ENCODE data around the gene ACBD6.

ACBD6 gene

DNA sequence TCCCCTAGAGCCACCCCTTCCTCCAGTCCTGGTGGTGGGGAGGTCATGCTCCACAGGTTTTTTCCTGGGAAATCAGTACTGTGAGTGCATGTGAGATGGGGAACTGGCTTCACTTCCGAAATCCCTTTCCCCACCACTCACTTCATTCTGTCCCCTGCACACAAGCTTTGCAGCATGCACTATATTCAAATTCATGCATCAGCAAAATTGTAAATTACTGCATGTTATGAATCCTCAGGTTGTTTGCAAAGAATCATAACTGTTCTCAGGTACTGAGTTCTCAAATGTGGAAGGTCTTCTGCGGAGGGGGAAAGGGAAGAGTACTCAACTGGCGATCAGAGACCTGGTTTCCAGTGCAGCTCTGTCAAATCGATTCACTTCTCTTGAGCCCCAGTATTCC, 230.0 kb downstream of the ACBD6 start:
- H3K9me2 ChIP-seq (ENCODE audit: low read depth, low read length) = no peaks in the 10 kb centered on the region
- H3K9ac ChIP-seq (ENCODE audit: low read length) = no peak overlapping the region
- no peaks in the 10 kb centered on the region for H3F3A ChIP-seq (ENCODE audit: insufficient read depth, low read length)
- H4K20me1 ChIP-seq (ENCODE audit: insufficient read depth, low read length) = no peaks in the 10 kb centered on the region
- H3K27me3 ChIP-seq (ENCODE audit: insufficient read depth, low read length) = no peaks in the 10 kb centered on the region
- peaks cover 3% of the 10 kb centered on the region for H3K36me3 ChIP-seq (ENCODE audit: insufficient read depth, low read length)
- no peaks in the 10 kb centered on the region for H3K4me1 ChIP-seq (ENCODE audit: insufficient read depth, low read length, severe bottlenecking)
- no peak for TF ChIP-seq EZH2 (IDR thresholded peaks at IDR 0.05; ENCODE audit: borderline replicate concordance, low read length)
- H3K9me3 ChIP-seq (ENCODE audit: low read length) = no peaks in the 10 kb centered on the region
- H3K79me2 ChIP-seq (ENCODE audit: insufficient read depth, low read length) = no peaks in the 10 kb centered on the region
- no peak overlapping the region for H3K4me3 ChIP-seq (ENCODE audit: low read depth, low read length, poor library complexity, severe bottlenecking)
- no peak overlapping the region for H3K27ac ChIP-seq (ENCODE audit: low read depth, low read length, poor library complexity, severe bottlenecking)
- no peak overlapping the region for H2AFZ ChIP-seq (ENCODE audit: low read length)
- H3K4me2 ChIP-seq (ENCODE audit: low read length) = no peak overlapping the region

DNA sequence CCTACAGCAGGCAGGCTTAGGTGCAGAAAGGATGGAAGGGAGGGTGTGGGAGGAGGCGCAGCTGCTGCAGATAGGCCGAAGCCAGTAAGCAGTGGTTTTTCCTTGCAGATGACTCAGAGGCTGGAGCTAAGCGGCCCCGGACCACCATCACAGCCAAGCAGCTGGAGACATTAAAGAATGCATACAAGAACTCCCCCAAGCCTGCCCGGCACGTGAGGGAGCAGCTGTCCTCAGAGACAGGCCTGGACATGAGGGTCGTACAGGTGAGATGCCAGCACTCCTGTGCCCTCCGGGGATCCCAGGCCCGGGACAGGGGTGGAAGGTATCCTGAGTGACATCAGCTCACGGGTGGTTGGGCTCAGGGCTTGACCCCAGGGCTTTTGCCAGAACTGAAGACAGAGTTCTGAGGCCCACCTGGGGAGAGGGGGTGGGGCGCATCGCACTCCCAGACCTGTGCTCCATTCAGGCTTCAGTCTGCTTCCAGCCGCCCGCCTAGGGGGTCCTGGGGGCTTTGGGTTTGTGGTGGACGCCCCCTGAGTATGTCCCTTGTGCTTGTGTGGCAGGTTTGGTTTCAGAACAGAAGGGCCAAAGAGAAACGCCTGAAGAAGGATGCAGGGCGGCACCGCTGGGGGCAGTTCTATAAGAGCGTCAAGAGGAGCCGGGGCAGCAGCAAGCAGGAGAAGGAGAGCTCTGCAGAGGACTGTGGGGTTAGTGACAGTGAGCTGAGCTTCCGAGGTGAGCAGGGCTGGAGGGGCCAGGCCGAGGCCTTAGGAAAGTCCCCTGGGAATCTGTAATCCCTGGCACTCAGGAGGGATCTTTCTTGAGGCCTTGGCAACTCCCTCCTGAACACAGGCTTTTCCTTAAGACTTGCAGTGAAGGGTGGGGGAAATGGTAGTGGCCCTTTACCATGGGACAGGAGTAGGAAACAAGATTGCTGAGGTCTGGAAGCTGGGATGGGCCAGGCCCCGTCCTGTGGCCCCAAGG, 230.8 kb downstream of the ACBD6 start:
- peaks cover 3% of the 10 kb centered on the region for H3K36me3 ChIP-seq (ENCODE audit: insufficient read depth, low read length)
- H3K4me1 ChIP-seq (ENCODE audit: insufficient read depth, low read length, severe bottlenecking) = no peaks in the 10 kb centered on the region
- no peaks in the 10 kb centered on the region for H3K79me2 ChIP-seq (ENCODE audit: insufficient read depth, low read length)
- H4K20me1 ChIP-seq (ENCODE audit: insufficient read depth, low read length) = no peaks in the 10 kb centered on the region
- H3K27me3 ChIP-seq (ENCODE audit: insufficient read depth, low read length) = no peaks in the 10 kb centered on the region
- no peaks in the 10 kb centered on the region for H3K9me3 ChIP-seq (ENCODE audit: low read length)
- no peak overlapping the region for H3K9ac ChIP-seq (ENCODE audit: low read length)
- no peaks in the 10 kb centered on the region for H3K9me2 ChIP-seq (ENCODE audit: low read depth, low read length)
- no peak overlapping the region for H2AFZ ChIP-seq (ENCODE audit: low read length)
- TF ChIP-seq, protein P1, sequence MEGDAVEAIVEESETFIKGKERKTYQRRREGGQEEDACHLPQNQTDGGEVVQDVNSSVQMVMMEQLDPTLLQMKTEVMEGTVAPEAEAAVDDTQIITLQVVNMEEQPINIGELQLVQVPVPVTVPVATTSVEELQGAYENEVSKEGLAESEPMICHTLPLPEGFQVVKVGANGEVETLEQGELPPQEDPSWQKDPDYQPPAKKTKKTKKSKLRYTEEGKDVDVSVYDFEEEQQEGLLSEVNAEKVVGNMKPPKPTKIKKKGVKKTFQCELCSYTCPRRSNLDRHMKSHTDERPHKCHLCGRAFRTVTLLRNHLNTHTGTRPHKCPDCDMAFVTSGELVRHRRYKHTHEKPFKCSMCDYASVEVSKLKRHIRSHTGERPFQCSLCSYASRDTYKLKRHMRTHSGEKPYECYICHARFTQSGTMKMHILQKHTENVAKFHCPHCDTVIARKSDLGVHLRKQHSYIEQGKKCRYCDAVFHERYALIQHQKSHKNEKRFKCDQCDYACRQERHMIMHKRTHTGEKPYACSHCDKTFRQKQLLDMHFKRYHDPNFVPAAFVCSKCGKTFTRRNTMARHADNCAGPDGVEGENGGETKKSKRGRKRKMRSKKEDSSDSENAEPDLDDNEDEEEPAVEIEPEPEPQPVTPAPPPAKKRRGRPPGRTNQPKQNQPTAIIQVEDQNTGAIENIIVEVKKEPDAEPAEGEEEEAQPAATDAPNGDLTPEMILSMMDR (IDR thresholded peaks at IDR 0.05; ENCODE audit: low read length) = no peak
- no peak for TF ChIP-seq EZH2 (IDR thresholded peaks at IDR 0.05; ENCODE audit: borderline replicate concordance, low read length)
- H3K27ac ChIP-seq (ENCODE audit: low read depth, low read length, poor library complexity, severe bottlenecking) = no peak overlapping the region
- H3F3A ChIP-seq (ENCODE audit: insufficient read depth, low read length) = no peaks in the 10 kb centered on the region
- no peak overlapping the region for H3K4me3 ChIP-seq (ENCODE audit: low read depth, low read length, poor library complexity, severe bottlenecking)
- no peak overlapping the region for H3K4me2 ChIP-seq (ENCODE audit: low read length)

DNA sequence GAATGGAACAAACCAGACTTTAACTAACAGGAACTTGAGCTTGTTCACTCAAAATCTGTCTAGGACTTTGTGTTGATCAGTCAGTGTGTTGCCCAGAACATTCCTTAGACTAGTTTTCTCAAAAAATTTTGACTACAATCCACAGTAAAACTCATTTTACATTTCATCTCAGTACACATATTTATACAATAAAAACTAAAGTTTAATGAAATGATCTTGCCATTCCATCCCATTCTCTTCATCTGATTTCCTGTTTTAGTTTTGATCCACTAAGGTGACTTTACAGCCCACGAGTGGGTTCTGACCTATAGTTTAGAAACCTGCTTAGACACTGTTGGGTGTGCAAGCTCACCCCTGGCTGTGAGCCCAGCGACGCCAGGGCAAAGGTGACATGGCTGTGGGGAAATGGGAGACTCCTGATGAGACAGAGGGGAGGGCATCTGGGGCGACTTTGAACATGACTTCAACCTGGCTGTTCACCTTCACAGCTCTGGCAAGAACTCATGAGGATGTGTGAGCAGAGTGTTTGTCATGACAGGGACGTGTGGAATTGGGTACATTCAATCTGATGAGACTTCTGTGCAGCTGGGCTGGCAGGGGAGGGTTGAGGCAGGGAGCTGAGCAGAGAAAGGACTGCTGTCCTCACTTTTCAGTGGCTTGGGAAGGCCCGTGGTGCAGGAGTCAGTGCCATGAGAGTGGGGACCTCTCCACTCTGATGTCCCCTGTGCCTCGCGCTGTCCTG, 231.7 kb downstream of the ACBD6 start:
- H3F3A ChIP-seq (ENCODE audit: insufficient read depth, low read length) = no peaks in the 10 kb centered on the region
- H3K9me3 ChIP-seq (ENCODE audit: low read length) = no peaks in the 10 kb centered on the region
- H2AFZ ChIP-seq (ENCODE audit: low read length) = no peak overlapping the region
- TF ChIP-seq, protein P1 (IDR thresholded peaks at IDR 0.05; ENCODE audit: low read length) = no peak
- no peak for TF ChIP-seq EZH2 (IDR thresholded peaks at IDR 0.05; ENCODE audit: borderline replicate concordance, low read length)
- H3K27ac ChIP-seq (ENCODE audit: low read depth, low read length, poor library complexity, severe bottlenecking) = no peak overlapping the region
- H4K20me1 ChIP-seq (ENCODE audit: insufficient read depth, low read length) = no peaks in the 10 kb centered on the region
- peaks cover 3% of the 10 kb centered on the region for H3K36me3 ChIP-seq (ENCODE audit: insufficient read depth, low read length)
- H3K4me2 ChIP-seq (ENCODE audit: low read length) = no peak overlapping the region
- H3K9me2 ChIP-seq (ENCODE audit: low read depth, low read length) = no peaks in the 10 kb centered on the region
- H3K79me2 ChIP-seq (ENCODE audit: insufficient read depth, low read length) = no peaks in the 10 kb centered on the region
- H3K4me3 ChIP-seq (ENCODE audit: low read depth, low read length, poor library complexity, severe bottlenecking) = no peak overlapping the region
- H3K4me1 ChIP-seq (ENCODE audit: insufficient read depth, low read length, severe bottlenecking) = no peaks in the 10 kb centered on the region
- H3K27me3 ChIP-seq (ENCODE audit: insufficient read depth, low read length) = 0 out of 2 replicates have a peak, but pooled peaks cover 6% of the 10 kb centered on the region
- H3K9ac ChIP-seq (ENCODE audit: low read length) = no peak overlapping the region
